ENCODE data around the gene LGI2. TPM values are rescaled to one million over a fixed set of nuclear protein-coding genes. Genes with fewer than 3 reads are reported as not detected.

LGI2 gene
- total RNA-seq, 3 donors from 2014 or later = 0.33 to 2.2 (median 1.2) TPM

DNA sequence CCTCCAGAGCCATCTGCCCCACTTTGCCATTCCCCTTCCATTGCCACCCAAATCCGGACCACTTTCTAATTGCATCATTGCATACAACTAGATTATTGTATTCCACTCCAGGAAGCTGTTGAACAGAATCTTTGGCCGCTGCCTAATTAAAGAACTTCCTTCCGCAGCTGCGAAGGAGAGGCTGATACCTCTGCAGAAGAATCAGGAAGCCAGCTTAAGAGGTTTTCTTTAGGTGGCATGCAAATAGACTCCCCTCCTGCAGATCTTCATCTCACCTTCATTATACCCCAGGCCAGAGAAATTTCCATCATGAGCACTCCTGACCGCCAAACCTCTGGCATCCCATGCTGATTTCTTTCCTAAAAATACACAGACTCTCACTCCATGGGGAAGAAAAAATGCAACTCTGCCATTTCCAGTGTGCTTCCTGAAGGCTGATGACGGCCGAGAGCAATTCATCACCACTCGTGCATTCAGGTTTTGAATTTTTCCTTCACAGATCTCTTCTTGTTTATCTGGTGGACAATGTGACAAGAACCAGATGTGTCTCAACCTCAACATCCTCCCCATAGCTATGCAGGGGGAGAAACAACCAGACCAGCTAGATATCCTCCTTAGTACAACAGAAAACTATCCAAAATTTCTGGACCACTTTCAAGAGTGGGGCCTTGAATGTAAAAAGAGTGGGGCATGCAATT lies 31.2 kb downstream of the LGI2 start:
- Histone ChIP-seq H3K27me3 (no peaks in the 10 kb centered on the region), H3K4me1 (no peaks in the 10 kb centered on the region), H3K27ac (no peak overlapping the region), H3K36me3 (no peaks in the 10 kb centered on the region), H3K4me3 (no peak overlapping the region), H3K9me3 (no peaks in the 10 kb centered on the region)
- TF ChIP-seq, protein P1, sequence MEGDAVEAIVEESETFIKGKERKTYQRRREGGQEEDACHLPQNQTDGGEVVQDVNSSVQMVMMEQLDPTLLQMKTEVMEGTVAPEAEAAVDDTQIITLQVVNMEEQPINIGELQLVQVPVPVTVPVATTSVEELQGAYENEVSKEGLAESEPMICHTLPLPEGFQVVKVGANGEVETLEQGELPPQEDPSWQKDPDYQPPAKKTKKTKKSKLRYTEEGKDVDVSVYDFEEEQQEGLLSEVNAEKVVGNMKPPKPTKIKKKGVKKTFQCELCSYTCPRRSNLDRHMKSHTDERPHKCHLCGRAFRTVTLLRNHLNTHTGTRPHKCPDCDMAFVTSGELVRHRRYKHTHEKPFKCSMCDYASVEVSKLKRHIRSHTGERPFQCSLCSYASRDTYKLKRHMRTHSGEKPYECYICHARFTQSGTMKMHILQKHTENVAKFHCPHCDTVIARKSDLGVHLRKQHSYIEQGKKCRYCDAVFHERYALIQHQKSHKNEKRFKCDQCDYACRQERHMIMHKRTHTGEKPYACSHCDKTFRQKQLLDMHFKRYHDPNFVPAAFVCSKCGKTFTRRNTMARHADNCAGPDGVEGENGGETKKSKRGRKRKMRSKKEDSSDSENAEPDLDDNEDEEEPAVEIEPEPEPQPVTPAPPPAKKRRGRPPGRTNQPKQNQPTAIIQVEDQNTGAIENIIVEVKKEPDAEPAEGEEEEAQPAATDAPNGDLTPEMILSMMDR (IDR thresholded peaks at IDR 0.05) = no peak
- TF ChIP-seq POLR2AphosphoS5 (IDR thresholded peaks at IDR 0.05) (no peak), POLR2A (IDR thresholded peaks at IDR 0.05) (no peak)
- intact Hi-C loops (cut with DNase I; ENCODE audit: low total_unique reads) = no loop called here
- no peak for DNase-seq (ENCODE audit: low spot score in 2 of 2)

DNA sequence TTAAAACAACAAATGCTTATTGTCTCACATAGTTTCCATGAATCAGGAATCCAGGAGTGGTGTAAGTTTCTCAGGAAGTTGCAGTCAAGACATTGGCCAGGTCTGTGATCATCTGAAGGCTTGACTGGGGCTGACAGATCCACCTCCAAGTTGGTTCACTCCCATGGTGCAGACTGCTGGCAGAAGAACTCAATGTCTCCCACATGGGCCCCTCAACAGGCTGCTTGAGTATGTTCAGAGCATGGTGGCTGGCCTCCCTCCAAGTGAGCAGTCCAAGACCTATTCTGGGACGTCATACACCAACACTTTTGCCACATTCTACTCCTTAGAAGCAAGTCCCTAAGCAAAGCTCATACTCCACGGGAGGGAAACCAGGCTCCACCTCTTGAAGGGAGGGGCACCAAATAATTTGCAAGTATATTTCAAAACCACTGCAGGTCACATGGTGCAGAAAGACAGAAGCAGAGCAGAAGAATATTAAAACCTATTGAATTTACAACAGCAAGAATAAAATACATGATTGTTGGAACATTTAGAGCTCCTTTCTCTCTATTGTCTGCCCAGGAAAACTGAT lies 35.3 kb downstream of the LGI2 start:
- Histone ChIP-seq H3K27me3 (no peaks in the 10 kb centered on the region), H3K4me3 (no peak overlapping the region), H3K4me1 (no peaks in the 10 kb centered on the region), H3K9me3 (peaks cover 0 to 5% of the 10 kb centered on the region in 2 donors), H3K36me3 (no peaks in the 10 kb centered on the region), H3K27ac (no peak overlapping the region)
- DNase-seq (ENCODE audit: low spot score in 2 of 2) = no peak
- intact Hi-C loops (cut with DNase I; ENCODE audit: low total_unique reads) = no loop called here
- TF ChIP-seq POLR2A (IDR thresholded peaks at IDR 0.05) (no peak), POLR2AphosphoS5 (IDR thresholded peaks at IDR 0.05) (no peak)
- TF ChIP-seq, protein P1 (IDR thresholded peaks at IDR 0.05) = no peak

DNA sequence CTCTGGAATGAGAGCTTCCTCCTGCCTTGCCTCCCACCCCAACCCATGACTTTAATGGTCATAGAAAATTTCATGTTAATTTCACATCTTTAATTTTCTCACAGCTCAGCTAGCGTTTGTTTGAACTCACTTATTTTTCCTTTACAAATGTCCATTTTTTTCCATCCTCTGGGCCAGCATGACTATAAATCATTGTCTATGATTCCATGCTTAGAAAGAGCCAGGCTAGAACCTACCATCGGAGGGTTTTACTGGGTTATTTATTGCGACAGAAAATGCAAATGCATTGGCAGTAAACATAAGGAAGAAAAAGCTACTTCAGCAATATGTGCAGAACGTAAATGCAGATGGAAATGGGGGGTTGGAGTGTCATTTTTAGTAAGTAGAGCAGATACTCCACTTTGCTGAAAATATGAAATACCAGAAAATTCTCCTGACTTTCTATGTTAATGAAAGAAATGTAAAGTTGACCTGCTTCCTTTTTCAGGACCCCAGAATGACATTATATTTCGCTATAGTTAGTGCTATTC lies 37.1 kb downstream of the LGI2 start:
- intact Hi-C loops (cut with DNase I; ENCODE audit: low total_unique reads) = no loop called here
- no peak overlapping the region for H3K27ac ChIP-seq

DNA sequence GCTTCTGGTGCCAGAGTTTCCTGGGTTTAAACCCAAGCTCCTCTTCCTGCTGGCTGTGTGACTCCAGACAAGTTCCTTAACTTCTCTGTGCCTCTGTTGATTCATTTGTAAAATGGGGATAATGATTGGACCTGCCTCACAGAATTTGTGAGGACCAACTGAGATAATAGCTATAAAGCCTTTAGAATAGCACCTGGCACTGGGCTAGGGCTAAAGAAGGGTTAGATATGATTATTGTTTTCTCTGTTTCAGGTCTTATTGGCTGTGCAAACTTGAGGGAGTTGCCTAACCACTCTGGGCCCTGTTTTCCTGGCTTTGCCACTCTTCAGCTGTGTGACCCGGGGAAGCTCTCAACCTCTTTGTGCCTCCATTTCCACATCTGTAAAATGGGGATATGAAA lies 37.8 kb downstream of the LGI2 start:
- Histone ChIP-seq H3K36me3 (no peaks in the 10 kb centered on the region), H3K27ac (no peak overlapping the region), H3K9me3 (peaks cover 0 to 5% of the 10 kb centered on the region in 2 donors), H3K27me3 (no peaks in the 10 kb centered on the region), H3K4me1 (no peaks in the 10 kb centered on the region), H3K4me3 (no peak overlapping the region)
- intact Hi-C loops (cut with DNase I; ENCODE audit: low total_unique reads) = no loop called here
- no peak for TF ChIP-seq POLR2AphosphoS5 (IDR thresholded peaks at IDR 0.05)
- no peak for TF ChIP-seq POLR2A (IDR thresholded peaks at IDR 0.05)
- TF ChIP-seq, protein P1 (IDR thresholded peaks at IDR 0.05) = no peak
- DNase-seq (ENCODE audit: low spot score in 2 of 2) = no peak

More for the DNA sequence above, 37.1 kb downstream of the LGI2 start:
- peaks cover 0 to 5% of the 10 kb centered on the region in 2 donors for H3K9me3 ChIP-seq
- H3K27me3 ChIP-seq = no peaks in the 10 kb centered on the region
- H3K4me3 ChIP-seq = no peak overlapping the region
- no peaks in the 10 kb centered on the region for H3K4me1 ChIP-seq
- no peaks in the 10 kb centered on the region for H3K36me3 ChIP-seq
- no peak for TF ChIP-seq POLR2A (IDR thresholded peaks at IDR 0.05)
- TF ChIP-seq, protein P1 (IDR thresholded peaks at IDR 0.05) = no peak
- TF ChIP-seq POLR2AphosphoS5 (IDR thresholded peaks at IDR 0.05) = no peak
- no peak for DNase-seq (ENCODE audit: low spot score in 2 of 2)

DNA sequence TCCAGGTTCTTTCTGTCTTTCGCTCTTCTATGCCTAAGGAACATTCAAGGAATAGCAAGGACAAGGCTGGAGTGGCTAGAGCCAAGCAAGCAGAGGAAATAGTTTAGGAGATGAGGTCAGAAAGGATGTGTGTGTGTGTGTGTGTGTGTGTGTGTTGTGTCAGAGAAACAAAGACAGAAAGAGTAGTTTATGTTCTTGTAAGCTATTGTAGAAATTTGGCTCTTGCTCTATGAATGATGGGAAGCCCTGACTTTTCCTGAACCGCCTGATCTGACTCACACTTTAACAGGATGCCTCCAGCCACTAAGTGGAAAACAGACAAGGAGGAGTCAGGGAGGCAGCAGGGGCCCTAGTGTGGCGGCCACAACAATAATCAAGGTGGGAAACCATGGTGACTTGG lies 39.7 kb downstream of the LGI2 start:
- H3K4me1 ChIP-seq = no peaks in the 10 kb centered on the region
- TF ChIP-seq POLR2A (IDR thresholded peaks at IDR 0.05) = no peak
- TF ChIP-seq, protein P1 (IDR thresholded peaks at IDR 0.05) = no peak
- TF ChIP-seq POLR2AphosphoS5 (IDR thresholded peaks at IDR 0.05) = no peak
- H3K9me3 ChIP-seq = peaks cover 0 to 5% of the 10 kb centered on the region in 2 donors
- no peaks in the 10 kb centered on the region for H3K27me3 ChIP-seq
- intact Hi-C loops (cut with DNase I; ENCODE audit: low total_unique reads) = no loop called here
- no peaks in the 10 kb centered on the region for H3K36me3 ChIP-seq
- no peak for DNase-seq (ENCODE audit: low spot score in 2 of 2)
- peak overlapping the region in 1 of 2 donors; percentile 38 for H3K27ac ChIP-seq
- no peak overlapping the region for H3K4me3 ChIP-seq

Measured in breast epithelium (tissue), 4 donors.